ENCODE results near the gene S100Z.

DNA sequence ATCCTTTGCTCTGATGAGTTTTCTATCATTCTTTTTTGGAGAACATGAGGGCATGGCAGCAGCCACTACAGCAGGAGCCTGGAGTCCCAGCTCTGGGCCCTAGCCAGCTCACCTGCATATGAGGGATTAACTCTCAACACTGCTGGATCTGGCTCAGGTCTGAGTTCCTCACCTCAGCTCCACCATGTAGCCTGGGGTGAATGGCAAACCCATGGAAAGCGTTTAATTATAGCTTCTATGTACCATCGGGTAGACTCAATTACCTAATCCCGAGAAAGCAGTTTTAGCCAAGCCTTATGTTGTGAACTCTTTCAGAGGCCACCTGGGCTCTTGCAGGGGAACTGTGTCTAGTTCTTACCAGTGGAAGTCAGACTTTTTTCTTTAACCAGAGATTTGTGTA lies 3.9 kb upstream of the S100Z start:
- TF ChIP-seq, protein P1, sequence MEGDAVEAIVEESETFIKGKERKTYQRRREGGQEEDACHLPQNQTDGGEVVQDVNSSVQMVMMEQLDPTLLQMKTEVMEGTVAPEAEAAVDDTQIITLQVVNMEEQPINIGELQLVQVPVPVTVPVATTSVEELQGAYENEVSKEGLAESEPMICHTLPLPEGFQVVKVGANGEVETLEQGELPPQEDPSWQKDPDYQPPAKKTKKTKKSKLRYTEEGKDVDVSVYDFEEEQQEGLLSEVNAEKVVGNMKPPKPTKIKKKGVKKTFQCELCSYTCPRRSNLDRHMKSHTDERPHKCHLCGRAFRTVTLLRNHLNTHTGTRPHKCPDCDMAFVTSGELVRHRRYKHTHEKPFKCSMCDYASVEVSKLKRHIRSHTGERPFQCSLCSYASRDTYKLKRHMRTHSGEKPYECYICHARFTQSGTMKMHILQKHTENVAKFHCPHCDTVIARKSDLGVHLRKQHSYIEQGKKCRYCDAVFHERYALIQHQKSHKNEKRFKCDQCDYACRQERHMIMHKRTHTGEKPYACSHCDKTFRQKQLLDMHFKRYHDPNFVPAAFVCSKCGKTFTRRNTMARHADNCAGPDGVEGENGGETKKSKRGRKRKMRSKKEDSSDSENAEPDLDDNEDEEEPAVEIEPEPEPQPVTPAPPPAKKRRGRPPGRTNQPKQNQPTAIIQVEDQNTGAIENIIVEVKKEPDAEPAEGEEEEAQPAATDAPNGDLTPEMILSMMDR (IDR thresholded peaks at IDR 0.05), result no peak
- TF ChIP-seq EZH2 (IDR thresholded peaks at IDR 0.05) (no peak), EZH2phosphoT487 (IDR thresholded peaks at IDR 0.05) (no peak)
